GM12878 (cell line): Measurements from ENCODE around the gene HMGB2. TPM values are rescaled to one million over a fixed set of nuclear protein-coding genes. Genes with fewer than 3 reads are reported as not detected.

ENCODE experiments used
- ATAC-seq: fragments of 200-7000 bp; cut with Tn5 transposase; 3 replicates; pipeline ENCODE4 v1.9.1; 2020; ENCODE audit warnings: mild to moderate bottlenecking, moderate library complexity
- BruUV-seq: library from RNA; stranded (reverse); fragments of 400-500 nt; replicated peaks from 2 replicates; lab custom pipeline; 2021; lab: Mats Ljungman, UMichigan
- CTCF ChIA-PET: fragments of 300-600 bp; sonication (Branson Sonifier 250); formaldehyde crosslinking; extraction: SDS; loops from one replicate; lab custom pipeline; 2021; ENCODE audit warnings: inconsistent platforms; lab: Yijun Ruan, JAX
- POLR2A ChIA-PET: fragments of 350-600 bp; formaldehyde crosslinking; extraction: SDS; loops from one replicate; lab custom pipeline; 2021; ENCODE audit warnings: inconsistent platforms; lab: Charles Lee
- RAD21 ChIA-PET: fragments of 300-600 bp; sonication (Branson Sonifier 250); formaldehyde crosslinking; loops from one replicate; lab custom pipeline; 2023; ENCODE audit warnings: antibody characterized with exemption; ENCODE audit not compliant: unreplicated experiment; lab: Charles Lee
- SMC1A ChIA-PET: fragments of 300-600 bp; sonication (Branson Sonifier 250); formaldehyde crosslinking; loops from one replicate; lab custom pipeline; 2023; ENCODE audit not compliant: unreplicated experiment, uncharacterized antibody; lab: Charles Lee
- DNase-seq: peaks from one replicate; pipeline ENCODE4 v3.0.0-alpha.2; 2011; ENCODE audit warnings: low read depth, low spot score
- FAIRE-seq: peaks from 3 replicates; lab custom pipeline; 2011; peaks lifted over from hg19 to GRCh38; lab: Jason Lieb, UNC
- H2AFZ ChIP-seq: 2 replicates; pipeline ENCODE4 v1.6.0; 2011; ENCODE audit warnings: low read depth, low read length, control low read depth; ENCODE audit not compliant: control insufficient read depth
- H3K27ac ChIP-seq: 2 replicates; pipeline ENCODE4 v1.5.1; 2011; ENCODE audit warnings: control low read depth; ENCODE audit not compliant: control insufficient read depth, insufficient read depth
- H3K27me3 ChIP-seq, 2 experiments: replicated peaks in 1 of 2; 2 replicates each; pipeline versions ENCODE4 v1.6.0 to v1.6.1; 2011; ENCODE audit warnings: low read length in 1 of 2; ENCODE audit not compliant: control insufficient read depth in 2 of 2, insufficient read depth in 2 of 2
- H3K36me3 ChIP-seq, 2 experiments: 2 replicates each; pipeline ENCODE4 v1.5.1; 2011; ENCODE audit warnings: low read length in 1 of 2; ENCODE audit not compliant: control insufficient read depth in 2 of 2, insufficient read depth in 2 of 2
- H3K4me1 ChIP-seq: 2 replicates; pipeline ENCODE4 v1.6.1; 2011; ENCODE audit warnings: mild to moderate bottlenecking, low read length, moderate library complexity, mixed read lengths; ENCODE audit not compliant: control insufficient read depth, insufficient read depth
- H3K4me2 ChIP-seq: 2 replicates; pipeline ENCODE4 v1.6.0; 2011; ENCODE audit warnings: control low read depth; ENCODE audit not compliant: control insufficient read depth, insufficient read depth
- H3K4me3 ChIP-seq: fragments of 200-600 bp; sonication (generic); 2 replicates; pipeline ENCODE4 v1.5.1; 2016
- H3K79me2 ChIP-seq: 2 replicates; pipeline ENCODE4 v1.6.0; 2011; ENCODE audit warnings: low read length; ENCODE audit not compliant: control insufficient read depth, insufficient read depth
- H3K9ac ChIP-seq: 2 replicates; pipeline ENCODE4 v1.8.0; 2011; ENCODE audit warnings: low read length, control low read depth, mixed read lengths; ENCODE audit not compliant: control insufficient read depth, insufficient read depth
- H3K9me3 ChIP-seq: replicated peaks from 3 replicates; pipeline ENCODE4 v1.5.1; 2011; ENCODE audit warnings: mild to moderate bottlenecking, low read length; ENCODE audit not compliant: control insufficient read depth, insufficient read depth
- H4K20me1 ChIP-seq: 2 replicates; pipeline ENCODE4 v1.6.0; 2011; ENCODE audit not compliant: control insufficient read depth, insufficient read depth
- BHLHE40 ChIP-seq, 2 experiments: fragments of 450-650 bp in 1 of 2; IDR thresholded peaks; 2 replicates each; pipeline ENCODE4 v1.6.1; 2011 to 2017; ENCODE audit warnings: low read depth in 2 of 2, borderline replicate concordance in 1 of 2, improper control_type of control experiment in 1 of 2, low read length in 1 of 2, mild to moderate bottlenecking in 1 of 2
- EZH2 ChIP-seq: IDR thresholded peaks from 2 replicates; pipeline ENCODE4 v1.6.1; 2012; ENCODE audit warnings: low read depth, mild to moderate bottlenecking, control low read depth, inconsistent platforms, low read length, borderline replicate concordance; ENCODE audit not compliant: control insufficient read depth
- GATAD2B ChIP-seq: fragments of 450-650 bp; conservative IDR thresholded peaks from 2 replicates; pipeline ENCODE4 v1.6.1; 2017; ENCODE audit warnings: low read depth, mild to moderate bottlenecking, moderate library complexity
- HDGF ChIP-seq: fragments of 450-650 bp; IDR thresholded peaks from 2 replicates; pipeline ENCODE4 v1.6.1; 2016; ENCODE audit warnings: antibody characterized with exemption
- IRF3 ChIP-seq: fragments of 450-650 bp; IDR thresholded peaks from 2 replicates; pipeline ENCODE4 v1.6.1; 2014; ENCODE audit warnings: mild to moderate bottlenecking
- MXI1 ChIP-seq: fragments of 150-350 bp; IDR thresholded peaks from 2 replicates; pipeline ENCODE4 v1.6.1; 2011; ENCODE audit warnings: low read depth, mild to moderate bottlenecking, inconsistent platforms, low read length, improper control_type of control experiment
- NFXL1 ChIP-seq: fragments of 450-650 bp; IDR thresholded peaks from 2 replicates; pipeline ENCODE4 v1.6.1; 2017; ENCODE audit warnings: antibody characterized with exemption, mild to moderate bottlenecking, borderline replicate concordance
- NKRF ChIP-seq: fragments of 450-650 bp; conservative IDR thresholded peaks from 2 replicates; pipeline ENCODE4 v1.6.1; 2017; ENCODE audit warnings: mild to moderate bottlenecking, moderate library complexity
- PAX8 ChIP-seq: fragments of 450-650 bp; IDR thresholded peaks from 2 replicates; pipeline ENCODE4 v1.6.1; 2017; ENCODE audit warnings: mild to moderate bottlenecking, moderate library complexity
- POLR2A ChIP-seq: IDR thresholded peaks from 2 replicates; pipeline ENCODE4 v1.6.1; 2011; ENCODE audit warnings: low read depth, mild to moderate bottlenecking, low read length
- SIX5 ChIP-seq: IDR thresholded peaks from 2 replicates; pipeline ENCODE4 v1.6.1; 2011; ENCODE audit warnings: mild to moderate bottlenecking, low read depth, low read length, moderate library complexity; ENCODE audit not compliant: severe bottlenecking
- TBL1XR1 ChIP-seq: IDR thresholded peaks from 2 replicates; pipeline ENCODE4 v1.6.1; 2012; ENCODE audit warnings: low read depth, low read length, improper control_type of control experiment
- TCF3 ChIP-seq: IDR thresholded peaks from 2 replicates; pipeline ENCODE4 v1.6.1; 2012; ENCODE audit warnings: low read depth, mild to moderate bottlenecking, low read length, borderline replicate concordance; ENCODE audit not compliant: insufficient read depth
- WGBS: methylation state at CpG from one replicate; pipeline ENCODE4 v1.1.6; 2016; ENCODE audit warnings: low lambda C conversion rate; ENCODE audit not compliant: insufficient replicate concordance, insufficient coverage; ENCODE audit errors: missing lambda C conversion rate; 5-methylcytosine and 5-hydroxymethylcytosine counted together
- in situ Hi-C: fragments of 300-500 bp; cut with MboI; formaldehyde crosslinking; loops from 9 replicates; pipeline ENCODE4 v1.14.3; 2018; ENCODE audit warnings: mixed read lengths
- intact Hi-C: fragments of 100-400 bp; cut with micrococcal nuclease; formaldehyde crosslinking; loops from one replicate; pipeline ENCODE4 v1.14.2; 2022; ENCODE audit not compliant: unreplicated experiment
- polyA plus RNA-seq, 11 experiments: library from polyadenylated mRNA; depleted of rRNA in 4 of 11; unstranded in 6 of 11; stranded (reverse) in 5 of 11; fragments of >200 nt; fragmentation: Nextera tagmentation in 4 of 11; fragmentation: Illumina TruSeq in 1 of 11; extraction: Ambion mirVana in 4 of 11; extraction: Trizol in 1 of 11; gene quantifications; 1 replicate in 1 of 11; 2 replicates in 10 of 11; pipeline versions ENCODE4 v1.2.1 to v1.2.3, GENCODE V29; 2011 to 2016; ENCODE audit warnings: inconsistent platforms in 2 of 11, missing spikeins in 2 of 11, low read depth in 1 of 11
- total RNA-seq, 4 experiments: library from RNA; depleted of rRNA in 3 of 4; stranded (reverse); fragments of >200 nt in 3 of 4; fragmentation: Illumina TruSeq in 1 of 4; extraction: Trizol in 1 of 4; gene quantifications; 2 replicates each; pipeline versions ENCODE4 v1.2.1 to v1.2.3, GENCODE V29; 2013 to 2021

The HMGB2 gene
- total and polyA plus RNA-seq, 10 of the 15 experiments (the other 5 are each of a cell fraction or from before 2014, with no cell fraction given), result 260 to 961 (median 668) TPM

- no peaks in the 10 kb centered on the region for H4K20me1 ChIP-seq
- no peak overlapping the region for H2AFZ ChIP-seq
- ChIA-PET RAD21 (interaction anchor here (1.1 kb wide), 1 partner anchor 93 kb away, joined by 3 read pairs; no protein-coding TSS in a partner anchor), POLR2A (interaction anchor here (1.0 kb wide), 1 partner anchor 10 kb away, joined by 5 read pairs; no protein-coding TSS in a partner anchor), CTCF (interaction anchor here (1.3 kb wide), 1 partner anchor 301 kb away, joined by 3 read pairs; no protein-coding TSS in a partner anchor), SMC1A (interaction anchor here (0.9 to 1.0 kb wide), 3 partner anchors 65 to 159 kb away, joined by 3 read pairs; no protein-coding TSS in a partner anchor)
- no peak overlapping the region for H3K4me3 ChIP-seq
- no peak overlapping the region for H3K9ac ChIP-seq
- no peak for TF ChIP-seq NFXL1
- TF ChIP-seq POLR2A, result peak; percentile 39
- no peak for TF ChIP-seq TBL1XR1
- TF ChIP-seq EZH2, result no peak
- H3K4me2 ChIP-seq, result no peak overlapping the region
- H3K9me3 ChIP-seq, result no peaks in the 10 kb centered on the region
- in situ Hi-C loops (loop anchor here (5.0 kb wide), 1 partner anchor 167 kb away; no protein-coding TSS in a partner anchor), intact Hi-C loops (no loop called here)
- H3K79me2 ChIP-seq, result peaks cover 10% of the 10 kb centered on the region
- no peak for FAIRE-seq
- H3K4me1 ChIP-seq, result no peaks in the 10 kb centered on the region
- H3K27ac ChIP-seq, result no peak overlapping the region
- no peak for DNase-seq
- H3K36me3 ChIP-seq, result peaks cover 0 to 8% of the 10 kb centered on the region in 2 experiments; a peak in 2 of 4 replicates
- no TSS peak for BruUV-seq
- WGBS, result 95% methylated on average over 5 of the region's 5 CpGs
- no peak for ATAC-seq
- H3K27me3 ChIP-seq, result no peaks in the 10 kb centered on the region
Measured at GRCh38 chr4:173325007-173325736, 9.0 kb downstream of the HMGB2 start.

- RAD21 ChIA-PET, result interaction anchor here (0.8 to 3.6 kb wide), 12 partner anchors 10 to 327 kb away, joined by 3 to 60 read pairs (median 4); no protein-coding TSS in a partner anchor
- ATAC-seq (no peak), DNase-seq (no peak), FAIRE-seq (no peak)
- H3K4me1 ChIP-seq, result no peaks in the 10 kb centered on the region; the same call in 1 of the 2 replicates
- WGBS, result 78% methylated on average over 2 of the region's 2 CpGs
- POLR2A ChIA-PET, result interaction anchor here (1.3 to 1.8 kb wide), 2 partner anchors 14 to 51 kb away, joined by 6 to 9 read pairs; partner anchors contain the start of genes HMGB2 and SAP30
- H4K20me1 ChIP-seq, result no peaks in the 10 kb centered on the region
- SMC1A ChIA-PET, result interaction anchor here (0.5 to 6.7 kb wide), 19 partner anchors 10 to 306 kb away, joined by 3 to 84 read pairs (median 9); partner anchors contain the start of gene HMGB2
- no peaks in the 10 kb centered on the region for H3K79me2 ChIP-seq
- no peak overlapping the region for H3K27ac ChIP-seq
- H3K27me3 ChIP-seq, result no peaks in the 10 kb centered on the region
- no peak overlapping the region for H3K4me3 ChIP-seq
- in situ Hi-C loops, result no loop called here
- BruUV-seq, result no TSS peak
- intact Hi-C loops, result loop anchor here (1.0 to 5.0 kb wide), 3 partner anchors 41 to 173 kb away; no protein-coding TSS in a partner anchor
- no peak overlapping the region for H3K4me2 ChIP-seq
- CTCF ChIA-PET, result interaction anchor here (0.8 to 5.9 kb wide), 27 partner anchors 9 to 306 kb away, joined by 3 to 113 read pairs (median 5); partner anchors contain the start of gene HMGB2
- no peak overlapping the region for H3K9ac ChIP-seq
- no peak overlapping the region for H2AFZ ChIP-seq
- no peaks in the 10 kb centered on the region for H3K9me3 ChIP-seq
- H3K36me3 ChIP-seq, result peaks cover 5 to 7% of the 10 kb centered on the region in 2 experiments; a peak in 2 of 4 replicates
- no peak for TF ChIP-seq GATAD2B
- no peak for TF ChIP-seq TCF3
- TF ChIP-seq HDGF, result no peak
- no peak for TF ChIP-seq NKRF
- no peak for TF ChIP-seq PAX8
- no peak for TF ChIP-seq SIX5
- no peak for TF ChIP-seq BHLHE40 (IDR thresholded peaks at IDR 0.05; ENCODE audit: borderline replicate concordance in 1 of 2, low read depth in 2 of 2, low read length in 1 of 2)
- no peak for TF ChIP-seq IRF3
- TF ChIP-seq MXI1, result no peak
Measured at GRCh38 chr4:173319696-173320095, 14.5 kb downstream of the HMGB2 start.
